HepG2 (cell line): ENCODE data around the gene RHBDD2. TPM values are rescaled to one million over a fixed set of nuclear protein-coding genes. Genes with fewer than 3 reads are reported as not detected.

Experiments
- ATAC-seq: fragments of 200-7000 bp; cut with Tn5 transposase; 3 replicates; pipeline ENCODE4 v1.9.1; 2020; ENCODE audit warnings: mild to moderate bottlenecking, moderate library complexity
- BruUV-seq: library from RNA; stranded (reverse); fragments of 400-500 nt; replicated peaks from 2 replicates; lab custom pipeline; 2021; lab: Mats Ljungman, UMichigan
- CTCF ChIA-PET: fragments of 300-600 bp; formaldehyde crosslinking; extraction: SDS; loops from one replicate; lab custom pipeline; 2021; ENCODE audit warnings: low total read pairs, inconsistent platforms, low intra/inter-chr PET ratio; lab: Yijun Ruan, JAX
- POLR2A ChIA-PET: fragments of 350-600 bp; sonication (Branson Sonifier 250); formaldehyde crosslinking; loops from one replicate; lab custom pipeline; 2020; ENCODE audit warnings: antibody characterized with exemption, inconsistent platforms; lab: Yijun Ruan, JAX
- DNase-seq: peaks from one replicate; pipeline ENCODE4 v3.0.0-alpha.2; 2015; ENCODE audit warnings: low spot score
- FAIRE-seq: peaks from 3 replicates; lab custom pipeline; 2011; peaks lifted over from hg19 to GRCh38; lab: Jason Lieb, UNC
- H2AFZ ChIP-seq: one replicate; pipeline ENCODE4 v1.6.1; 2011; ENCODE audit warnings: low read length, inconsistent platforms
- H3K27ac ChIP-seq: fragments of 300-600 bp; 3 replicates; pipeline ENCODE4 v1.8.0; 2011; ENCODE audit warnings: mixed run types, mild to moderate bottlenecking, mixed read lengths, low read length, inconsistent platforms; ENCODE audit not compliant: insufficient read depth; ENCODE audit errors: extremely low read length
- H3K27me3 ChIP-seq, 2 experiments: fragments of 200-600 bp in 1 of 2; 2 replicates in 1 of 2; 3 replicates in 1 of 2; pipeline versions ENCODE4 v1.6.0 to v1.8.0; 2011; ENCODE audit warnings: low read length in 2 of 2, mild to moderate bottlenecking in 2 of 2, moderate library complexity in 2 of 2, inconsistent platforms in 1 of 2; ENCODE audit not compliant: insufficient read depth in 2 of 2, control insufficient read depth in 1 of 2
- H3K36me3 ChIP-seq, 2 experiments: fragments of 200-600 bp in 1 of 2; replicated peaks in 1 of 2; 2 replicates in 1 of 2; 3 replicates in 1 of 2; pipeline versions ENCODE4 v1.5.1 to v1.8.0; 2011; ENCODE audit warnings: low read length in 2 of 2, inconsistent platforms in 1 of 2; ENCODE audit not compliant: insufficient read depth in 2 of 2, control insufficient read depth in 1 of 2
- H3K4me1 ChIP-seq: 2 replicates; pipeline ENCODE4 v1.5.1; 2012; ENCODE audit warnings: low read length, inconsistent platforms; ENCODE audit not compliant: insufficient read depth
- H3K4me2 ChIP-seq: 2 replicates; pipeline ENCODE4 v1.6.0; 2011; ENCODE audit warnings: low read depth, low read length, inconsistent platforms
- H3K4me3 ChIP-seq, 3 experiments: fragments of 200-600 bp in 1 of 3; sonication (generic), shearing (Covaris generic) in 1 of 3; replicated peaks in 1 of 3; 2 replicates each; pipeline ENCODE4 v1.5.1; 2011 to 2016; ENCODE audit warnings: low read length in 3 of 3, inconsistent platforms in 2 of 3, low read depth in 2 of 3, mild to moderate bottlenecking in 2 of 3, control low read depth in 1 of 3, mixed read lengths in 1 of 3; ENCODE audit not compliant: insufficient read depth in 1 of 3
- H3K79me2 ChIP-seq: one replicate; pipeline ENCODE4 v1.6.1; 2011; ENCODE audit warnings: low read length, inconsistent platforms; ENCODE audit not compliant: insufficient read depth
- H3K9ac ChIP-seq: 2 replicates; pipeline ENCODE4 v1.6.0; 2011; ENCODE audit warnings: mild to moderate bottlenecking, low read depth, low read length, inconsistent platforms; ENCODE audit not compliant: insufficient read depth
- H3K9me3 ChIP-seq: 2 replicates; pipeline ENCODE4 v1.5.1; 2012; ENCODE audit warnings: mild to moderate bottlenecking, low read length
- H4K20me1 ChIP-seq: 2 replicates; pipeline ENCODE4 v1.6.0; 2011; ENCODE audit warnings: inconsistent platforms, mild to moderate bottlenecking, low read length, moderate library complexity; ENCODE audit not compliant: insufficient read depth
- BRD4 ChIP-seq: sonication (generic); formaldehyde crosslinking; IDR thresholded peaks from 2 replicates; pipeline ENCODE4 v1.4.0; 2020; ENCODE audit warnings: missing genetic modification reagents
- CAMTA2 ChIP-seq: sonication (generic); formaldehyde crosslinking; IDR thresholded peaks from 2 replicates; pipeline ENCODE4 v1.4.0; 2020; ENCODE audit warnings: mild to moderate bottlenecking, missing genetic modification reagents, borderline replicate concordance
- CBX1 ChIP-seq: IDR thresholded peaks from one replicate; pipeline ENCODE4 v1.6.1; 2016; ENCODE audit warnings: antibody characterized with exemption, low read depth
- CC2D1A ChIP-seq: sonication (generic); formaldehyde crosslinking; IDR thresholded peaks from 2 replicates; pipeline ENCODE4 v1.8.1; 2023; ENCODE audit warnings: mild to moderate bottlenecking, missing genetic modification reagents
- KLF12 ChIP-seq: sonication (generic); formaldehyde crosslinking; IDR thresholded peaks from 2 replicates; pipeline ENCODE4 v1.4.0; 2020; ENCODE audit warnings: missing genetic modification reagents, borderline replicate concordance
- RARG ChIP-seq: sonication (generic); formaldehyde crosslinking; IDR thresholded peaks from 2 replicates; pipeline ENCODE4 v1.4.0; 2020; ENCODE audit warnings: low read depth, mild to moderate bottlenecking, missing genetic modification reagents
- STAT5B ChIP-seq: sonication (generic); formaldehyde crosslinking; IDR thresholded peaks from 2 replicates; pipeline ENCODE4 v1.4.0; 2020; ENCODE audit warnings: missing genetic modification reagents
- ZBTB42 ChIP-seq: sonication (generic); formaldehyde crosslinking; IDR thresholded peaks from 2 replicates; pipeline ENCODE4 v1.5.0; 2020; ENCODE audit warnings: mild to moderate bottlenecking, missing genetic modification reagents
- WGBS: methylation state at CpG from one replicate; pipeline ENCODE4 v1.1.6; 2017; ENCODE audit warnings: low lambda C conversion rate; 5-methylcytosine and 5-hydroxymethylcytosine counted together
- in situ Hi-C: cut with HindIII; loops from 2 replicates; pipeline ENCODE4 v1.10.0; 2017; ENCODE audit warnings: low pct_unique_long_range_greater_than_20kb; ENCODE audit not compliant: extremely low pct_ligation_motif_present
- intact Hi-C: fragments of 100-400 bp; cut with micrococcal nuclease; formaldehyde crosslinking; loops from one replicate; pipeline ENCODE4 v1.10.0; 2022; ENCODE audit not compliant: unreplicated experiment
- polyA plus RNA-seq, 8 experiments: library from polyadenylated mRNA; depleted of rRNA in 3 of 8; stranded (reverse) in 7 of 8; unstranded in 1 of 8; fragments of >200 nt; fragmentation: Illumina TruSeq in 4 of 8; extraction: Trizol in 4 of 8; gene quantifications; 2 replicates each; pipeline versions ENCODE4 v1.2.1 to v1.2.3, GENCODE V29; 2011 to 2016; ENCODE audit warnings: low read depth in 4 of 8, missing spikeins in 1 of 8, mixed read lengths in 1 of 8; ENCODE audit not compliant: insufficient read depth in 1 of 8
- total RNA-seq, 5 experiments: library from RNA; depleted of rRNA; stranded (reverse); fragments of >200 nt; fragmentation: Illumina TruSeq; extraction: Trizol; gene quantifications; 2 replicates each; pipeline ENCODE4 v1.2.3, GENCODE V29; 2016; ENCODE audit warnings: low read depth in 1 of 5
- TF ChIP-seq, protein P1 (sequence below): sonication (generic); formaldehyde crosslinking; conservative IDR thresholded peaks from 2 replicates; pipeline ENCODE4 v1.8.0; 2022; ENCODE audit warnings: mild to moderate bottlenecking, moderate library complexity, missing genetic modification reagents
- TF ChIP-seq, protein P2 (sequence below): IDR thresholded peaks from 2 replicates; pipeline ENCODE4 v1.6.1; 2018; ENCODE audit warnings: missing genetic modification reagents, mild to moderate bottlenecking, missing compliant biosample characterization
- TF ChIP-seq, protein P3 (sequence below): sonication (generic); formaldehyde crosslinking; IDR thresholded peaks from 2 replicates; pipeline ENCODE4 v1.5.0; 2020; ENCODE audit warnings: missing genetic modification reagents
- TF ChIP-seq, protein P4 (sequence below): sonication (generic); formaldehyde crosslinking; IDR thresholded peaks from 2 replicates; pipeline ENCODE4 v1.5.0; 2020; ENCODE audit warnings: missing genetic modification reagents
- TF ChIP-seq, protein P5 (sequence below): sonication (generic); formaldehyde crosslinking; IDR thresholded peaks from 2 replicates; pipeline ENCODE4 v1.8.0; 2022; ENCODE audit warnings: missing genetic modification reagents, mild to moderate bottlenecking, moderate library complexity, borderline replicate concordance

RHBDD2 gene
- total and polyA plus RNA-seq, 2 of the 13 experiments (the other 11 are each of a cell fraction or from before 2014, with no cell fraction given) = 23.1 to 26.4 TPM

DNA sequence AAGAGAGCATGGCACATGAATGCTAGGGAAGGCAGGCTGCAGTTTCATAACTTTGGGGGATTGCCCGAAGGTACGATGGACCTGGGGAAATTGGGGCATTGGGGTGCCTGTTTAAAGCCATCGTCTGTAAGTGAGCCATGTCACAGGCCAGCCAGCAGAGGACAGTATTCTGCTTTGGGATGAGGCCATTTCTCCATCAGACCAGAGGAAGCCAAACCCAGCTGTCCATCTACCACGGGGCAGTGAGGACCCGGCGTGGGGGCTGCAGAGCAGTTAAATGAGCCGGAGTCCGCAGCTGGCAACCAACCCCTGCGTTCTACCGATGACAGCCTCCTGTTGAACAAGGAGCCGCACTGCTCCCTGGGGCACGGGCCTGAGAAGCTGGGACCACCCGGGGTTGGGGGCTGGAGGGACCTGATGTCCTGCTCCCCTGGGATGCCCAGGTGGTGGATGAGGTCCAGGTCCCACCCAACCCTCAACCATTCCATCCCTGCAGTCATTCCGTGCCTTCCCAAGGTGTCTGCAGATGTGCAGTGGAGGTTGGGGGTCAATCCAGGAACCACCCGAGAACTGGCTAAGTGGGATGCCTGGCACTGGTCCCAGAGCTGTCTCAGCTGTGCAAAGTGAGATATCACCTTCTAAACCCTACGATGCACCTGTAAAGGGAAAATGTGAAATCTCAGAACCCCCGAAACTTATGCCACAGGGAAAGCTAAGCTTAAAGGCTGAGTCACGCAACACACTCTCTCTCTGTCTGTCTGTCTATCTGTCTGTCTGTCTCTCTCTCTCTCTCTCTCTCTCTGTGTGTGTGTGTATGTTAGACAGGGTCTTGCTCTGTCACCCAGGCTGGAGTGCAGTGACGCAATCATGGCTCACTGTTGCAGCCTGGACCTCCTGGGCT is 12.1 kb upstream of the RHBDD2 start:
- no peaks in the 10 kb centered on the region for H3K9me3 ChIP-seq
- intact Hi-C loops = loop anchor here (1.0 to 2.0 kb wide), 3 partner anchors 54 to 154 kb away; no protein-coding TSS in a partner anchor
- 8% methylated on average over 7 of the region's 19 CpGs for WGBS
- no peaks in the 10 kb centered on the region for H4K20me1 ChIP-seq
- H3K36me3 ChIP-seq = no peaks in the 10 kb centered on the region
- H3K79me2 ChIP-seq = no peaks in the 10 kb centered on the region
- DNase-seq = peak; percentile 70
- 0 out of 2 replicates have a peak overlapping the region, but pooled peaks have one; percentile 2 for H3K9ac ChIP-seq
- H3K4me3 ChIP-seq = peak overlapping the region in 2 of 3 experiments; percentile 16 to 67; a peak in 3 of 6 replicates
- H2AFZ ChIP-seq = no peak overlapping the region
- H3K4me1 ChIP-seq = peaks cover 21% of the 10 kb centered on the region
- BruUV-seq = no TSS peak
- H3K27ac ChIP-seq = no peak overlapping the region
- FAIRE-seq = no peak
- peak overlapping the region; percentile 84 for H3K4me2 ChIP-seq
- no peaks in the 10 kb centered on the region for H3K27me3 ChIP-seq
- CTCF ChIA-PET = interaction anchor here (0.7 to 3.6 kb wide), 3 partner anchors 105 to 153 kb away, joined by 3 to 39 read pairs (median 4); no protein-coding TSS in a partner anchor
- POLR2A ChIA-PET = interaction anchor here (1.3 to 2.1 kb wide), 5 partner anchors 39 to 154 kb away, joined by 5 to 17 read pairs (median 10); partner anchors contain the start of gene POR
- in situ Hi-C loops = loop anchor here (5.0 kb wide), 1 partner anchor 151 kb away; no protein-coding TSS in a partner anchor
- peak; percentile 97 for ATAC-seq
- TF ChIP-seq, protein P1, sequence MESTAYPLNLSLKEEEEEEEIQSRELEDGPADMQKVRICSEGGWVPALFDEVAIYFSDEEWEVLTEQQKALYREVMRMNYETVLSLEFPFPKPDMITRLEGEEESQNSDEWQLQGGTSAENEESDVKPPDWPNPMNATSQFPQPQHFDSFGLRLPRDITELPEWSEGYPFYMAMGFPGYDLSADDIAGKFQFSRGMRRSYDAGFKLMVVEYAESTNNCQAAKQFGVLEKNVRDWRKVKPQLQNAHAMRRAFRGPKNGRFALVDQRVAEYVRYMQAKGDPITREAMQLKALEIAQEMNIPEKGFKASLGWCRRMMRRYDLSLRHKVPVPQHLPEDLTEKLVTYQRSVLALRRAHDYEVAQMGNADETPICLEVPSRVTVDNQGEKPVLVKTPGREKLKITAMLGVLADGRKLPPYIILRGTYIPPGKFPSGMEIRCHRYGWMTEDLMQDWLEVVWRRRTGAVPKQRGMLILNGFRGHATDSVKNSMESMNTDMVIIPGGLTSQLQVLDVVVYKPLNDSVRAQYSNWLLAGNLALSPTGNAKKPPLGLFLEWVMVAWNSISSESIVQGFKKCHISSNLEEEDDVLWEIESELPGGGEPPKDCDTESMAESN (CRISPR knock-in tag) = 0 out of 2 replicates have a peak, but pooled peaks have one; percentile 28
- TF ChIP-seq, protein P2, sequence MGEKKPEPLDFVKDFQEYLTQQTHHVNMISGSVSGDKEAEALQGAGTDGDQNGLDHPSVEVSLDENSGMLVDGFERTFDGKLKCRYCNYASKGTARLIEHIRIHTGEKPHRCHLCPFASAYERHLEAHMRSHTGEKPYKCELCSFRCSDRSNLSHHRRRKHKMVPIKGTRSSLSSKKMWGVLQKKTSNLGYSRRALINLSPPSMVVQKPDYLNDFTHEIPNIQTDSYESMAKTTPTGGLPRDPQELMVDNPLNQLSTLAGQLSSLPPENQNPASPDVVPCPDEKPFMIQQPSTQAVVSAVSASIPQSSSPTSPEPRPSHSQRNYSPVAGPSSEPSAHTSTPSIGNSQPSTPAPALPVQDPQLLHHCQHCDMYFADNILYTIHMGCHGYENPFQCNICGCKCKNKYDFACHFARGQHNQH (CRISPR knock-in tag) = 0 out of 2 replicates have a peak, but pooled peaks have one; percentile 15
- TF ChIP-seq, protein P3, sequence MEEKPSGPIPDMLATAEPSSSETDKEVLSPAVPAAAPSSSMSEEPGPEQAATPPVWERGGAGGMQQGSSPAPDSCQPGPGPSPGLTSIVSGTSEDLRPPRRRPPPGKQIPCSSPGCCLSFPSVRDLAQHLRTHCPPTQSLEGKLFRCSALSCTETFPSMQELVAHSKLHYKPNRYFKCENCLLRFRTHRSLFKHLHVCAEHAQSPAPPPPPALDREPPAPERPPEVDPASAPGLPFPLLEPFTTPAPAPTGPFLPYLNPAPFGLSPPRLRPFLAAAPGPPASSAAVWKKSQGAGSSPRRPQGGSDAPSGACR = 0 out of 2 replicates have a peak, but pooled peaks have one; percentile 45
- TF ChIP-seq CAMTA2 = no peak
- TF ChIP-seq STAT5B (CRISPR knock-in tag) = no peak
- TF ChIP-seq, protein P4, sequence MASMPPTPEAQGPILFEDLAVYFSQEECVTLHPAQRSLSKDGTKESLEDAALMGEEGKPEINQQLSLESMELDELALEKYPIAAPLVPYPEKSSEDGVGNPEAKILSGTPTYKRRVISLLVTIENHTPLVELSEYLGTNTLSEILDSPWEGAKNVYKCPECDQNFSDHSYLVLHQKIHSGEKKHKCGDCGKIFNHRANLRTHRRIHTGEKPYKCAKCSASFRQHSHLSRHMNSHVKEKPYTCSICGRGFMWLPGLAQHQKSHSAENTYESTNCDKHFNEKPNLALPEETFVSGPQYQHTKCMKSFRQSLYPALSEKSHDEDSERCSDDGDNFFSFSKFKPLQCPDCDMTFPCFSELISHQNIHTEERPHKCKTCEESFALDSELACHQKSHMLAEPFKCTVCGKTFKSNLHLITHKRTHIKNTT (CRISPR knock-in tag) = no peak
- no peak for TF ChIP-seq KLF12 (CRISPR knock-in tag)
- TF ChIP-seq BRD4 = no peak
- TF ChIP-seq CC2D1A = no peak
- TF ChIP-seq, protein P5, sequence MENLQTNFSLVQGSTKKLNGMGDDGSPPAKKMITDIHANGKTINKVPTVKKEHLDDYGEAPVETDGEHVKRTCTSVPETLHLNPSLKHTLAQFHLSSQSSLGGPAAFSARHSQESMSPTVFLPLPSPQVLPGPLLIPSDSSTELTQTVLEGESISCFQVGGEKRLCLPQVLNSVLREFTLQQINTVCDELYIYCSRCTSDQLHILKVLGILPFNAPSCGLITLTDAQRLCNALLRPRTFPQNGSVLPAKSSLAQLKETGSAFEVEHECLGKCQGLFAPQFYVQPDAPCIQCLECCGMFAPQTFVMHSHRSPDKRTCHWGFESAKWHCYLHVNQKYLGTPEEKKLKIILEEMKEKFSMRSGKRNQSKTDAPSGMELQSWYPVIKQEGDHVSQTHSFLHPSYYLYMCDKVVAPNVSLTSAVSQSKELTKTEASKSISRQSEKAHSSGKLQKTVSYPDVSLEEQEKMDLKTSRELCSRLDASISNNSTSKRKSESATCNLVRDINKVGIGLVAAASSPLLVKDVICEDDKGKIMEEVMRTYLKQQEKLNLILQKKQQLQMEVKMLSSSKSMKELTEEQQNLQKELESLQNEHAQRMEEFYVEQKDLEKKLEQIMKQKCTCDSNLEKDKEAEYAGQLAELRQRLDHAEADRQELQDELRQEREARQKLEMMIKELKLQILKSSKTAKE (CRISPR knock-in tag) = no peak
- no peak for TF ChIP-seq RARG (CRISPR knock-in tag)
- no peak for TF ChIP-seq CBX1
- no peak for TF ChIP-seq ZBTB42 (CRISPR knock-in tag)
